GF-D8 (cell line): Measurements from ENCODE around the gene SSBP2.

Source experiments
- DNase-seq: peaks from one replicate; lab custom pipeline; 2025; lab: John Stamatoyannopoulos, UW

Gene SSBP2

GRCh38 chr5:81393430-81393782, 357.5 kb downstream of the SSBP2 start:
- DNase-seq = no peak

GRCh38 chr5:81389025-81389424, 361.9 kb downstream of the SSBP2 start:
- no peak for DNase-seq

DNA sequence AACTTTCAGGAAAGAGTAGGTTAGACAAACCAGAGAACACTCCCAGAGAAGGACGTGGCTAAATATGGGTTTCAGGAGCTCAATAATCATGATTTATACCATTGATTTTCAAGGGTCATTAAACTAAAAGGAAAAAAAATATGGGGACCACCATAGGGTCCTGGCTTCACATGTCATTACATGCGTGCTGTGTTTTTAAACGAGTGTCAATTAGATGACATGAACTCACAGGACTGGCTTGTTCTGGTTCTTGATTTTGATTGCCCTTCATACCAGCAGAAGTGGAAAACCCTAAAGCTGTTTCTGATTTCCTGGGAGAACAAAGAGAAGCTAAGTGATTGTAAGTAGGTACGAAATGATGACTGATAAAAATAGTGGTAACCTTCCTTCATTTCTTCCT, 362.7 kb downstream of the SSBP2 start:
- no peak for DNase-seq

DNA sequence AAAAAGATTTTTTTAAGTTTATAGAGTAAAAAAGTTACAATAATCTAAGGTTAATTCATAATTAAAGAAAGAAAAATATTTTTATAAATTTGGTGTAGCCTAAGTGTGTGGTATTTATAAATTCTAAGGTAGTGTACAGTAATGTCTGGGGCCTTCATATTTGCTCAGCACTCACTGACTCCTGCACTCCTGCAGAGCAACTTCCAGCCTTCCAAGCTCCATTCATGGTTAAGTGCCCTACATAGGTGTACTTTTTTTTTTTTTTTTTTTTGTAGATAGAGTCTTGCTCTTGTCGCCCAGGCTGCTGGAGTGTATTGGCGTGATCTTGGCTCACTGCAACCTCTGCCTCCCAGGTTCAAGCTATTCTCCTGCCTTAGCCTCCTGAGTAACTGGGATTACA, 367.0 kb downstream of the SSBP2 start:
- no peak for DNase-seq

DNA sequence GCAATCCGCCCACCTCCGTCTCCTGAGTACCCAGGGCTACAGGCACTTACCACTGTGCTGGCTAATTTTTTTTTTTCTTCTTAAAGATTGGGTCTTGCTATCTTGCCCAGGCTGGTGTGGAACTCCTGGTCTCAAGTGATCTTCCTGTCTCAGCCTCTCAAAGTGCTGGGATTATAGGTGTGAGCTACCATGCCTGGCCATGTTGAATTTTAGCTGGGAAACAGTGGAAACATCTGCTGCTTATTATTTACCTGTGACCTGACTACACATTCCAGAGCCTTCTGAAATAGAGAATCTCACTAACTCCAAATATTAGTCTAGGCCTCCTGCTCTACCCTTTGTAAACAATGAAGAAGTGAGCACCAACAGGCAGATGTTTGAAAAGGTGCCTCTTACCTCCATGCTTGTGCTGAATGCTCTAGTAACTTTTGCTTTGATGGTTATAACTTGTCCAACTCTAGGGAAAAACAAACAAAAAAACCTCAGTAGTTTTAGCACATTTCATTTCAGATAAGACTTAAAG, 379.5 kb downstream of the SSBP2 start:
- DNase-seq = no peak

- DNase-seq = no peak
Observed at GRCh38 chr5:81370912-81371311, 380.0 kb downstream of the SSBP2 start.

DNA sequence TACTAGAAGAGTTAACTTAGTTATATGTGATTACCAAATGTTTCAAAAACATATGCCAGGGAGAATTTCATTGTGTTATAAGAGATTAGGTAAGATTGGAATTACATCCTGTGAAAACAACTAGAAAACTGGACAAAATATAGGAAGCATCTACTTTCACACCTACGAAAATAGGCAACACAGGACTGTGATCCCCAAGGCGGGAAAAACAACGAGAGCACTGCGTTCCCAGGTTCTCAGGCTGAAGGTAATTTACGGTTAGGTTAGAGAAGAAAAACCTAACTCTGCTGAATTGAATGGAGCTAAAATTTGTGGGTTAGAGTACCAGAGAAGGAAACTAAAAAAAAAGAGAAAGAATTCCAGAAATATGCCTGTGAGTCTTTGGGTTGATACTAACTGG, 385.4 kb downstream of the SSBP2 start:
- DNase-seq = no peak

DNA sequence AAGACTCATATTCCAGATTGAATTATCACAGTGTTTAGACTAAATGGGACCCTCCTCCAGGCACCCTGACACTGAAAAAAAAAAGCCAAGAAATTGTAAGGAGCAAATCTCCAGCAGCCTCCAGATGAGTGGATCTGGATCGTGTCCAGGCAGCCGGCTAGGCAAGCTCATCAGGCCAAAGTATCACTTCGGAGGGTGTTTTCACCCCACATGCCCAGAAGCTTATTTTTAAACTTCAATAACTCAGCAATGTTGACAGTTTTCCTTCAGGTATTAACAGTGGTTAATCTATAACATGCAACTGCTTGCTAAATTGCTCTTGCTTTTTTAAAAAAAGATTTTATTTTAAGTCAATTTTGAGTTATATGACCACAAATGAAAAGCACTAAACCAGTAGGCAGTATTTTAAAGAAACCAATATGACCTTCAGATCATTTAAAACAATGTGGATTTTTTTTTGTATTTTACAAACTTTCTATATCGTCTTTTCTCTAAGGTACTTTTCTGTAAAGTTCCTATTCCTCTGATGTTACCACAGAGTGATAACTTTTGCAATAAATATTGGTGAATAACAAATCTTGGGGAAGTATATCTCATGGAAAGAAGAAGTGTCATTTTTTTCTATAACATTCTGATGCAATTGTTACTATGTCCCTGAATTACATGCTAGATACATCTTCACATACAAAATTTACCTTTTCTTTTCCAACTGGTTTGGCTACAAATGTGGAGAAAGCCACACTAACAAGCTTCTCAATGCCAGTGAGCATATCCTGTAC, 387.6 kb downstream of the SSBP2 start:
- no peak for DNase-seq
